IPS DF 19.7 (cell line): ENCODE measurements around the gene CUX1.
"Not testable (repeated sequence)": the region's sequence is repeated elsewhere in the genome, so short reads cannot be mapped to it uniquely, and the experiment has no call there.

Experiments
- DNase-seq: peaks from one replicate; pipeline ENCODE4 v3.0.0-alpha.2; 2013; ENCODE audit warnings: low read depth, low spot score

Gene CUX1

GRCh38 chr7:102129636-102130370 is 312.4 kb downstream of the CUX1 start:
- DNase-seq = no peak

DNA sequence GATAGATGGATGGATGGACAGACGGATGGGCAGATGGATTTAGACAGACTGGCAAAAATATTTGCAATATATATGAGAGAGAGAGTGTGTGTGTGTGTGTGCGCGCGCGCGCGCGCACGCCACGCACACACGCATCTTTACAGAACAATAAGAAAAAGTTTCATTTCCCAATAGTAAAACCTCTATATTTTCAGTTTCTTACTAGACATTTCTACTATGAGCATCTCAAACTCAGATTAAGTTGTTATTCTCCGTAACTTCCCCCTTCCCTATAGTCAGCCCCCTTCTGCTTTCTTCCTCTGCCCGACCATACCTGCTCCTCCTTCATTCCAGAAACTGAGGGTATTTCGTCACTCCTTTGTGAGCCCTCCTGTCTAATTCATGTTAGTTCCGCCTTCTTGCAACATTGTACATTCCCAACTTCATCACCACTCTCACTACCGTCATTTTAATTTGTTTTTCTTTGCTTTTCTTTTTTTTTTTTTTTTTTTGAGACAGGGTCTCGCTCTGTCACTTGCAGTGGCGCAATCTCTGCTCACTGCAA is 314.9 kb downstream of the CUX1 start:
- no peak for DNase-seq

- DNase-seq = no peak
These were observed 321.2 kb downstream of the CUX1 start for GRCh38 chr7:102138676-102139075.

DNA sequence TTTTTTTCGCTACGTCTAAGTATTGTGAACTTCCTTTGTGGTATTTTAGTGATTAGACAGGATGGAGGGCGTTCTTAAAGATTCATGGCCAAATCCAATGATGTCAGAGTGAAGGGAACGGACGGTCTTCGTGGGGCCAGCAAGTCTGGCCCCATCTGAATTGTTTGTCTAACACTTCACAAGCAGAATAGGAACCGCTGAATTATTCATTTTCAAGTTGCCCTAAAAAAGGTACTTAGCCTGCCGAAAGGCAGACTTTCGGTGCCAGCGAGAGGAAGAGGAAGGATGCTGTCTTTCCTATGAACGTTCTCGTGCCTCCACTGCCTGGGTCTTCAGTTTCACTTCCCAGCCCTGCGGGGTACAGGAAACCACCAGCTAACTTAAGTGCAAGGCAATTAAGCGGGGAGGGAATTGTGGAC is 323.5 kb downstream of the CUX1 start:
- DNase-seq = no peak

- DNase-seq = not testable (repeated sequence)
These were observed 325.0 kb downstream of the CUX1 start for GRCh38 chr7:102142433-102142832.

DNA sequence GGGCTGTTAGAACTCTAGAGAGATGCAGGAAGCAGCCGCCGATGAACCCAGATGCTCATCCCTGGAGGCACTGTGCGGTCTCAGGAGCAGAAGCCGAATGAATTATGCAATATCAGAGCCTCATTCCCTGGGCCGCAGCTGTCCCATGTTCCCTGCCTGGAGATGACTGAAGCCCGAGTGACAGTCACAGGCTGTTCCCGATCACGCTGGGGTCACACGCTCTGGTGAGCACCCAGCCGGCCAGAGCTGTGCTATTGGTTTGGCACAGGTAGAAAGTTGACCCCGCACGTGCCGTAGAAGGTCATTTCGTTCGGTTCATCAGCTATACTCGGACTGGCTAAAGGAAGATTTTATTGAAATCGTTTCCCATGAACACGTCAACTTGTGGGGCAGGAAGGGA is 328.7 kb downstream of the CUX1 start:
- DNase-seq = no peak

DNA sequence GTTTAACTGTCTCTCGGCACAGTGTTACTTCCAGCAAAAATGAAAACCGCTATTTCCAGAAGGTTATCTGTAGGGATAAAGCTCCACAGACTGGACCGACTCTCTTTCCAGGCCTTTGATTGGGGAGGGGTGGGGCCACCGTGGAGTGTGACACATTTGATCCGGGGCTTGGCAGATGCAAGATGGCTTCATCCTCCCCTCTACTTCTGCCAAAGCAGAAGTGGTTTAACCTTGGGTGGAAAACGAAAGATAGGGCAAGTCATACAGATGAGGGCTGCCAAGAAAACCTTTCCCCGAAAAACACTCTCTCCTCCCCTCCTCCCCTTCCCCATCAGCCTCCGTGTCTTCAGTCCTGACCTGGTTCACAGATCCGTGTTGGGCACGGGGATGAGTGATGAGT is 329.6 kb downstream of the CUX1 start:
- no peak for DNase-seq

DNA sequence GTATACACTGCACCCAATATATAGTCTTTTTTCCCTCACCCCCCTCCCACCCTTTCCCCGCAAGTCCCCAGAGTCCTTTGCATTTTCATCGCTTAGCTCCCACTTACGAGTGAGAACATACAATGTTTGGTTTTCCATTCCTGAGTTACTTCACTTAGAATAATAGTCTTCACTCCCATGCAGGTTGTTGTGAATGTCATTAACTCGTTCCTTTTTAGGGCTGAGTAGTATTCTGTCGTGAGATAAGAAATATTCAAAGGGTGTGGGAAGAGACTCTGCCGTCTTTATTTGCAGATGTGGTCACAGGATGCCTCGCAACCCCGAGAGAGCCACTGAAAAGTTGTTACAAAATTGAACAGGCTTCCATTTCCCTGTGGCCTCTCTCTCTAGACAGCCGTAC is 331.4 kb downstream of the CUX1 start:
- no peak for DNase-seq

- no peak for DNase-seq
These were observed 332.0 kb downstream of the CUX1 start for GRCh38 chr7:102149416-102149815.

DNA sequence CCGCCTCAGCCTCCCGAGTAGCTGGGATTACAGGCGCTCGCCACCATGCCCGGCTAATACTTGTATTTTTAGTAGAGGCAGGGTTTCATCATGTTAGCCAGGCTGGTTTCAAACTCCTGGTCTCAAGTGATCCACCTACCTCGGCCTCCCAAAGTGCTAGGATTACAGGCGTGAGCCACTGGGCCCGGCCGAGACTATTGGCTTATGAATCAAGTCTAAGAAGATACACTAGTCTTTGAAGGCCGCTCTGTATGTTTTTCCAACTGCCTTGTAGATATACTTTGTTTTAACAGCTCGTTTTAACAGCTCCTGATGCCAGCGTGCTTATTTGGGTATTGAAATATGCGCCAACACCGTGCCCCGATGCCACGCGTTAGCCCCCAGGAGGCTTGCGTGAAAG is 332.8 kb downstream of the CUX1 start:
- no peak for DNase-seq

DNA sequence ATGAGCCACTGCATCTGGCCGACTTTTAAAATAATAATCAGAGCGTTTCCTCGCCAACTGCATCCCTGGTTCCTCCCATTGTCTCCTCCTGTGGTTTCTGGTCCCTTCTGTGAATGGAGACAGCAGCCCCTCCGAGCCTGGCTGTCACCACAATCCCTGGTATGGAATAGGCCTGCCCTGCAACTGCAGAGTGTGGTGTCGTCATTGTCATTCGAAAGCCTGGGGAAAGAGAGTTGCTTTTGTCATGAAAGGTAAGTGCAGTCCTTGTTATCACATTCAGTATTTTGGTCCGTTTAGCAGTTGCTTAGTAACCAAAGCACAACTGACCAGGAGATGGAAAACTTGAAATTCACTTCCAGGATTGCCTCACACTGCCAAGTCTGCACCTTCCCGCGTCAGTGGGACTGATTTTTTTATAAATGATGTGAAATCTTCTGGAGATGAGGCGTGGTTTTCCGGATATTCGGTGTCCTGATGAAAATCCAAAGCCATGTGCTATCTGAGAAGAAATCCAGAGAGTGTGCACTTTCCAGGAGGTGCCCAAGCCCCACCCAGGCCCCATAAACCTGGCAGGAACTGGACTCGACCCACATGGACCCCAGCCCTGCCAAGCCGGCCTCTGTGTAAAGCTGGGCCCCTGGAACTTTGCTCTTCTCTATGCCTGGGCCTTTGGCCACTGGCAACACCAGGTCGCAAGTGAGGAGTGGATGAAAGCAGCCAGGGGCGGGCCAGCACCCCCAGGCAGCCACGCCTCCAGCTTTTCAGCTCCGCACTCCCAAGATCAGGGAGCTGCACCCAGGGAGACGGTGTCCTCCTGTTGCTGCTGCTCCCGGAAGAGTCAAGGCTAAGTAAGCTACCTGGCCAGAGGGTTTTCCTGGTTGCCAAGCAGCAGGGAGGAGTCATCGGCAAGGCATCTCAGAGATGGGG is 335.5 kb downstream of the CUX1 start:
- DNase-seq = peak; percentile 83

- no peak for DNase-seq
These were observed 336.1 kb downstream of the CUX1 start for GRCh38 chr7:102153599-102153946.

DNA sequence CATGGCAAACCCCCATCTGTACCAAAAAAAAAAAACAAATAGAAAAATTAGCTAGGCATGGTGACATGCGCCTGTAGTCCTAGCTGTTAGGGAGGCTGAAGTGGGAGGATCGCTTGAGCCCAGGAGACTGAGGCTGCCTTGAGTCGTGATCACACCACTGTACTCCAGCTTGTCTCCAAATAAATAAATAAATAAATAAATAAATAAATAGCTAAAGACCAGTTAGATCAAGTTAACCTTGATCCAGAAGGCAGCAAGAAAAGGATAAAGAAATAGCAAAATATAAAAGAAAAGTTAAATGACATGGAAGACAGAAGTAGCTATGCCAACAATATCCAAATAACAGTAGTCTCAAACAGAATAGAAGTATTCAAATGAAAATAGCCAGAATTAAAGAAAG is 337.0 kb downstream of the CUX1 start:
- DNase-seq = no peak

GRCh38 chr7:102155821-102156441 is 338.5 kb downstream of the CUX1 start:
- no peak for DNase-seq

- DNase-seq = no peak
These were observed 339.4 kb downstream of the CUX1 start for GRCh38 chr7:102156867-102157266.

GRCh38 chr7:102165136-102165535 is 347.7 kb downstream of the CUX1 start:
- no peak for DNase-seq

GRCh38 chr7:102167254-102167653 is 349.8 kb downstream of the CUX1 start:
- DNase-seq = no peak

GRCh38 chr7:102169651-102170392 is 352.4 kb downstream of the CUX1 start:
- no peak for DNase-seq

GRCh38 chr7:102170393-102170970 is 353.1 kb downstream of the CUX1 start:
- no peak for DNase-seq

DNA sequence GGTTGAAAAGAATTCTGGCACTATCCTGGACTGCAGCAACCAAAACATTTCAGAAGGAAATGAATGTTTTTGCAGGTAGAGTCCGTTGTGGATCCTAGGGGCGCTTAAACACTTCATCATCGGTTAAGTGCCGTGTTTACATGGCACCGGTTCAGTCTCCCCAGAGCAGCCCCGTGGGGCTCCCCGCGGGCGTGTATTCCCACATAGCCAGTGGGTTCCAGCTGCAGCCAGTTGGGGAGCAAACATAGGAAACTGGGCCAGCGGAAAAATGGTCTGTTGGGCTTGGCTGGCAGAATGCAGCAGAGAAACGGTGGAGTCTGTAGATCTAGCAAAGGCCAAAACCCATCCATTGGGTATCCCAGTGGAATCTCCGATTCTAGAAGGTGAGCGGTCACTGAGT is 356.2 kb downstream of the CUX1 start:
- DNase-seq = no peak
